Glutamatergic neuron (in vitro differentiated cells): ENCODE results near the gene SRBD1. TPM values are rescaled to one million over a fixed set of nuclear protein-coding genes. Genes with fewer than 3 reads are reported as not detected.

Experiments used
- DNase-seq: peaks from one replicate; pipeline ENCODE4 v3.0.0; 2022
- H3K27ac Mint-ChIP-seq: one replicate; pipeline ENCODE4 v1.8.0; 2020; ENCODE audit warnings: mild to moderate bottlenecking, mixed read lengths, inconsistent platforms; ENCODE audit not compliant: unreplicated experiment
- H3K27me3 Mint-ChIP-seq: one replicate; pipeline ENCODE4 v1.8.0; 2020; ENCODE audit warnings: mild to moderate bottlenecking, moderate library complexity, mixed read lengths, inconsistent platforms; ENCODE audit not compliant: unreplicated experiment
- H3K36me3 Mint-ChIP-seq: one replicate; pipeline ENCODE4 v1.8.0; 2020; ENCODE audit warnings: mild to moderate bottlenecking, mixed read lengths, inconsistent platforms; ENCODE audit not compliant: unreplicated experiment
- H3K4me1 Mint-ChIP-seq: one replicate; pipeline ENCODE4 v1.8.0; 2020; ENCODE audit warnings: mild to moderate bottlenecking, low read depth, mixed read lengths, inconsistent platforms; ENCODE audit not compliant: unreplicated experiment
- H3K4me3 Mint-ChIP-seq: one replicate; pipeline ENCODE4 v1.8.0; 2020; ENCODE audit warnings: mild to moderate bottlenecking, mixed read lengths, inconsistent platforms; ENCODE audit not compliant: unreplicated experiment
- H3K9me3 Mint-ChIP-seq: one replicate; pipeline ENCODE4 v1.8.0; 2020; ENCODE audit warnings: mild to moderate bottlenecking, moderate library complexity, mixed read lengths, inconsistent platforms; ENCODE audit not compliant: unreplicated experiment
- total RNA-seq: library from RNA; stranded (reverse); fragmentation: NEBNext Ultra II Directional; extraction: Animal tissue kit (Norgen Biotek cat#: 25700); gene quantifications from one replicate; pipeline ENCODE4 v1.2.1, GENCODE V29; 2021; ENCODE audit not compliant: unreplicated experiment
- TF ChIP-seq, protein P1 (sequence below): fragments of 200-600 bp; sonication (generic); IDR thresholded peaks from one replicate; pipeline ENCODE4 v1.5.0; 2021; ENCODE audit not compliant: partially characterized antibody, unreplicated experiment

Gene SRBD1
- total RNA-seq, 1 donor from 2014 or later: 16.1 TPM

DNA sequence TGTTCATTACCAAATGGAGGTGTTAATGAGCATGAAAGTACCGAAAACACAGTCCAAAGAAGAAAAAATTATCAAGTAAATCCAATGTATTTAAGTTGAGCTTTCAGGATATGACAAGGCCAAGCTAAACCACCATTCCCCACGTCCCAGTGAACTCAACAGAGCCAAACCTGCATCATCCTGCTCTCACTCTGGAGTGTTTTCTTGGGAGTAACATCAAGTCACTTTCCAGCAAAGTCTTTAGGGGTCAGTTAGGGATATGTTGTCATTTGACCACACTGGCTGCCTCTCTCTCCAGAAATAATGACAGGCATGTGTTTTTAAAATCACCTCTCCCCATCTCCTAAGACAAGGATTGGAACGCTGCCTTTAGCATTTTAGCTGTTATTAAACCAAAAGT lies 140.5 kb downstream of the SRBD1 start:
- no peak overlapping the region for H3K27ac Mint-ChIP-seq
- H3K27me3 Mint-ChIP-seq: no peaks in the 10 kb centered on the region

DNA sequence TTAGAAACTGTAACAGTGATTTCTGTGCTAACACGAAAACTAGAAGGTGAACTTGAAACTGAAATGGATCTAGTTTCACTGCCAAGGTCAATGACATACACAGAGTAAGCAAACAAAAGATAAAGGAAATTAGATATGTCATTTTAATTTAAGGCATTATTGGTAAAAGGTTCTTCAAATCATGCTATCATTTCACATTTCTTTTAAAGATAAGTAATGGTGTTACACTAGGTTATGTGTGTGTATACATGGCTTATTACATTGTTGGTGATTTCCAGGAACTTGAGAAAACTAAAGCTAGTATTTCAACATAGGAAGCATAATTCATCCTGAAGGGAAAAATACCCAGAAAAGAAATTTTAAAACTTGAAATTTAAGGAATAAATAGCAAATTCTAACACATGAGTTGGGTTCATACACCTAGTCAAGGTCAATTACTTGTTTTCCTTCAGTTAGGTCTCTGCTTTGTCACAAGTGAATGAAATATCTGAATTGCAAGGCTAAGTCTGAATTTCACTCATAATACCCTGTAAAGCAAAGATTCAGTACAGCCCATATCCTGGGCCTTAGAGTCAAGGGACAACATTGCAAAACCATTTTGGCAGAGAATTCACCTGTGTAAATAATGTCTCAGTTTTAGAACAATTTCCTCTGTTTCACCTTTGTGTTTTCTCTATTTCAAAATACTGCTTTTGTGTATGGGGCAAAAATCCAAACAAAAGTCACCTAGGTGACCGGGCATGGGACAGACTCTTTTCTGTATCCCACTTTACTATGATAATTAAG lies 141.6 kb downstream of the SRBD1 start:
- Mint-ChIP-seq H3K27me3 (no peaks in the 10 kb centered on the region), H3K36me3 (no peaks in the 10 kb centered on the region), H3K9me3 (peaks cover 3% of the 10 kb centered on the region), H3K27ac (no peak overlapping the region), H3K4me3 (no peak overlapping the region), H3K4me1 (peaks cover 6% of the 10 kb centered on the region)
- TF ChIP-seq, protein P1, sequence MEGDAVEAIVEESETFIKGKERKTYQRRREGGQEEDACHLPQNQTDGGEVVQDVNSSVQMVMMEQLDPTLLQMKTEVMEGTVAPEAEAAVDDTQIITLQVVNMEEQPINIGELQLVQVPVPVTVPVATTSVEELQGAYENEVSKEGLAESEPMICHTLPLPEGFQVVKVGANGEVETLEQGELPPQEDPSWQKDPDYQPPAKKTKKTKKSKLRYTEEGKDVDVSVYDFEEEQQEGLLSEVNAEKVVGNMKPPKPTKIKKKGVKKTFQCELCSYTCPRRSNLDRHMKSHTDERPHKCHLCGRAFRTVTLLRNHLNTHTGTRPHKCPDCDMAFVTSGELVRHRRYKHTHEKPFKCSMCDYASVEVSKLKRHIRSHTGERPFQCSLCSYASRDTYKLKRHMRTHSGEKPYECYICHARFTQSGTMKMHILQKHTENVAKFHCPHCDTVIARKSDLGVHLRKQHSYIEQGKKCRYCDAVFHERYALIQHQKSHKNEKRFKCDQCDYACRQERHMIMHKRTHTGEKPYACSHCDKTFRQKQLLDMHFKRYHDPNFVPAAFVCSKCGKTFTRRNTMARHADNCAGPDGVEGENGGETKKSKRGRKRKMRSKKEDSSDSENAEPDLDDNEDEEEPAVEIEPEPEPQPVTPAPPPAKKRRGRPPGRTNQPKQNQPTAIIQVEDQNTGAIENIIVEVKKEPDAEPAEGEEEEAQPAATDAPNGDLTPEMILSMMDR: no peak
- DNase-seq: no peak

More for the DNA sequence above, 140.5 kb downstream of the SRBD1 start:
- H3K9me3 Mint-ChIP-seq: peaks cover 3% of the 10 kb centered on the region
- peaks cover 6% of the 10 kb centered on the region for H3K4me1 Mint-ChIP-seq
- no peaks in the 10 kb centered on the region for H3K36me3 Mint-ChIP-seq
- no peak overlapping the region for H3K4me3 Mint-ChIP-seq
- TF ChIP-seq, protein P1: no peak
- DNase-seq: no peak

DNA sequence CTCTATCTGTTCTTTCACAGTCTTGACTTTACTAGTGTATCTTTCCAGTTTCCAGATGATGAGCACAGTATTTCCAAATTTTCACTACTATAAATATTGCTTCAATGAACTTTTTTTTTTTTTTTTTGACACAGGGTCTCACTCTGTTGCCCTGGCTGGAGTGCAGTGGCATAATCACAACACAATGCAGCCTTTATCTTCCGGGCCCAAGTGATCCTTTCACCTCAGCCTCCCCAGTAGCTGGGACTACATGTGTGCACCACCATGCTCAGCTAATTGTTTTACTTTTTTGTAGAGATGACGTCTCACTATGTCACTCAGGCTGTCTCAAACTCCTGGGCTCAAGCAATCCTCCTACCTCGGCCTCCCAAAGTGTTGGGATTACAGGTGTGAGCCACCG lies 142.8 kb downstream of the SRBD1 start:
- TF ChIP-seq, protein P1: no peak
- Mint-ChIP-seq H3K27me3 (no peaks in the 10 kb centered on the region), H3K4me1 (peaks cover 6% of the 10 kb centered on the region), H3K27ac (no peak overlapping the region), H3K9me3 (peaks cover 3% of the 10 kb centered on the region), H3K4me3 (no peak overlapping the region), H3K36me3 (no peaks in the 10 kb centered on the region)
- DNase-seq: no peak

DNA sequence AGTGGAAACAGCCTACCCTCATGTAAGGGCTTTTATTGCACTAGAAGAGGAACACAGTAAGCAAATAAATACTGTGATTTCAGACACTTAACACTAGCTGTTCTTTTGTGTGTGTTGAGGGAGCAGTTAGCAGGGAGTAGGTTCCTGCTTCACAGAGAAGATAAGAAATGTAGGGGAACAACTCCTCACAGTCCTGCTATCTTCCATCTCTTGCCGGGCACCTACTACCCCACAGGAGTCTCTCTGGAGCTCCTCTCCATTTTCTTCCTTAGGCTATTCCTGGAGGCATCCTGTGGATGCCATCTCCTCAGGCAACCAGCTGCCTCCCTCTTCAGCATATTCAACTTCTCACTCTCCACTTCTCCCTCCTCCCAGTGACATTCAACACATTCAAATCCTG lies 145.0 kb downstream of the SRBD1 start:
- no peak overlapping the region for H3K4me3 Mint-ChIP-seq
- H3K27me3 Mint-ChIP-seq: no peaks in the 10 kb centered on the region
- no peak for DNase-seq
- no peaks in the 10 kb centered on the region for H3K36me3 Mint-ChIP-seq
- no peak overlapping the region for H3K27ac Mint-ChIP-seq
- H3K4me1 Mint-ChIP-seq: peaks cover 6% of the 10 kb centered on the region
- TF ChIP-seq, protein P1: no peak
- H3K9me3 Mint-ChIP-seq: peaks cover 3% of the 10 kb centered on the region

DNA sequence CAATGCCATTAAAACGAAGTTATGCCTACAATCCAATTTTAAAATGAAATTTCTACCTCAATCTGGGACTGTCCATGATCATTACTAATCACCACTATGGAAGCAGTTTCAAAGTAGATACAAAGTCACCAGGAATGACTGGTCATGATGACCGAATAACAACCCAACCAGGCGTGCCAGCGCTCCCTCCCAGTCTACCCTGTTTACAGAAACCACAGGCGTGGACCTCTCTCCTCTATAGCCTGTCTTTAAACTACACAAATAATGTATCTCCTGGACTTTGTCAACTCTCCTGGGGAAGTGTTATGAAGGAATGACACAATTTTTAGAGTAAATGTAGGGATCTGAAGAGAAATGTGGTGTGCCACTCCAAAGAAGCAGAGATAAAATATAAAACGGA lies 150.2 kb downstream of the SRBD1 start:
- TF ChIP-seq, protein P1: no peak
- no peak for DNase-seq
- Mint-ChIP-seq H3K27ac (no peak overlapping the region), H3K27me3 (no peaks in the 10 kb centered on the region), H3K9me3 (no peaks in the 10 kb centered on the region), H3K36me3 (no peaks in the 10 kb centered on the region), H3K4me3 (no peak overlapping the region), H3K4me1 (no peaks in the 10 kb centered on the region)
